SU-DHL-6 (cell line): Measurements from ENCODE around the gene NDUFS7.

ENCODE experiments used
- H2AFZ ChIP-seq: fragments of 200-600 bp; sonication (generic); 2 replicates; pipeline ENCODE4 v1.6.1; 2014; ENCODE audit warnings: low read depth, mild to moderate bottlenecking, moderate library complexity, mixed read lengths, antibody characterized with exemption, low read length; ENCODE audit not compliant: severe bottlenecking
- H3F3A ChIP-seq: fragments of 200-600 bp; shearing (Covaris generic); 2 replicates; pipeline ENCODE4 v1.6.0; 2016; ENCODE audit warnings: antibody characterized with exemption, mild to moderate bottlenecking; ENCODE audit not compliant: insufficient read depth
- H3K27ac ChIP-seq: fragments of 200-600 bp; sonication (generic); 2 replicates; pipeline ENCODE4 v1.5.1; 2016; ENCODE audit warnings: low read depth, mild to moderate bottlenecking, low read length, moderate library complexity, mixed read lengths
- H3K27me3 ChIP-seq: fragments of 200-600 bp; sonication (generic), shearing (Covaris generic); 2 replicates; pipeline ENCODE4 v1.6.0; 2014; ENCODE audit warnings: mild to moderate bottlenecking, low read length
- H3K36me3 ChIP-seq: fragments of 200-600 bp; sonication (generic); 2 replicates; pipeline ENCODE4 v1.6.1; 2014; ENCODE audit warnings: mild to moderate bottlenecking, low read length, mixed read lengths
- H3K4me2 ChIP-seq: fragments of 300-600, 200-600 bp; shearing (Covaris generic), sonication (generic); 2 replicates; pipeline ENCODE4 v1.6.0; 2014; ENCODE audit warnings: low read length, low read depth, mild to moderate bottlenecking; ENCODE audit not compliant: poor library complexity, severe bottlenecking
- H3K4me3 ChIP-seq: fragments of 200-600 bp; sonication (generic); 2 replicates; pipeline ENCODE4 v1.5.1; 2014; ENCODE audit warnings: antibody characterized with exemption, low read length, mild to moderate bottlenecking, mixed read lengths; ENCODE audit not compliant: insufficient read depth, poor library complexity, severe bottlenecking
- H3K79me2 ChIP-seq: fragments of 200-600 bp; sonication (generic); 2 replicates; pipeline ENCODE4 v1.6.1; 2014; ENCODE audit warnings: mild to moderate bottlenecking, low read length, moderate library complexity; ENCODE audit not compliant: insufficient read depth
- H3K9ac ChIP-seq: fragments of 200-600 bp; sonication (generic); 2 replicates; pipeline ENCODE4 v1.7.0; 2014; ENCODE audit warnings: mild to moderate bottlenecking, low read length
- H3K9me2 ChIP-seq: fragments of 200-600 bp; sonication (generic); replicated peaks from 2 replicates; pipeline ENCODE4 v1.6.1; 2014; ENCODE audit warnings: low read length; ENCODE audit not compliant: insufficient read depth
- H3K9me3 ChIP-seq: fragments of 200-600 bp; sonication (generic); 2 replicates; pipeline ENCODE4 v1.6.1; 2014; ENCODE audit warnings: low read length, mixed read lengths; ENCODE audit not compliant: insufficient read depth
- H4K20me1 ChIP-seq: fragments of 200-600 bp; sonication (generic); 2 replicates; pipeline ENCODE4 v1.6.1; 2014; ENCODE audit warnings: low read depth, mild to moderate bottlenecking, antibody characterized with exemption, low read length, moderate library complexity, mixed read lengths
- CTCF ChIP-seq: fragments of 200-600 bp; sonication (generic); IDR thresholded peaks from one replicate; pipeline ENCODE4 v1.5.1; 2017; ENCODE audit warnings: antibody characterized with exemption, mild to moderate bottlenecking, low read length, moderate library complexity; ENCODE audit not compliant: insufficient read depth, poor library complexity, severe bottlenecking
- EZH2phosphoT487 ChIP-seq: fragments of 200-600 bp; sonication (generic), shearing (Covaris generic); conservative IDR thresholded peaks from 2 replicates; pipeline ENCODE4 v1.6.1; 2018; ENCODE audit warnings: mild to moderate bottlenecking, antibody characterized with exemption, low read length, moderate library complexity, mixed read lengths

Gene NDUFS7

GRCh38 chr19:1360126-1360817 is 23.4 kb upstream of the NDUFS7 start:
- Histone ChIP-seq H2AFZ (no peak overlapping the region), H3K9me3 (no peaks in the 10 kb centered on the region), H3K4me3 (no peak overlapping the region), H3K79me2 (no peaks in the 10 kb centered on the region; the same call in 1 of the 2 replicates), H4K20me1 (no peaks in the 10 kb centered on the region), H3K27me3 (no peaks in the 10 kb centered on the region), H3K9me2 (no peaks in the 10 kb centered on the region), H3K27ac (no peak overlapping the region), H3K4me2 (no peak overlapping the region), H3K36me3 (0 out of 2 replicates have a peak, but pooled peaks cover 7% of the 10 kb centered on the region), H3K9ac (no peak overlapping the region), H3F3A (no peaks in the 10 kb centered on the region)
- TF ChIP-seq CTCF (no peak), EZH2phosphoT487 (no peak)

- Histone ChIP-seq H3K4me2 (no peak overlapping the region), H3K27me3 (no peaks in the 10 kb centered on the region), H2AFZ (no peak overlapping the region), H3K9me3 (no peaks in the 10 kb centered on the region), H3F3A (no peaks in the 10 kb centered on the region), H3K4me3 (no peak overlapping the region), H3K9me2 (no peaks in the 10 kb centered on the region), H3K36me3 (0 out of 2 replicates have a peak, but pooled peaks cover 7% of the 10 kb centered on the region), H3K9ac (no peak overlapping the region), H4K20me1 (no peaks in the 10 kb centered on the region), H3K27ac (no peak overlapping the region), H3K79me2 (no peaks in the 10 kb centered on the region)
- TF ChIP-seq CTCF: no peak
- TF ChIP-seq EZH2phosphoT487: no peak
These were observed 22.8 kb upstream of the NDUFS7 start for GRCh38 chr19:1360818-1361461.

GRCh38 chr19:1361601-1362386 is 21.9 kb upstream of the NDUFS7 start:
- H3K27me3 ChIP-seq: no peaks in the 10 kb centered on the region
- no peaks in the 10 kb centered on the region for H3K79me2 ChIP-seq
- H3K4me2 ChIP-seq: no peak overlapping the region
- H3K27ac ChIP-seq: no peak overlapping the region
- H3K9me2 ChIP-seq: no peaks in the 10 kb centered on the region
- H3K4me3 ChIP-seq: no peak overlapping the region
- no peaks in the 10 kb centered on the region for H3F3A ChIP-seq
- H3K9me3 ChIP-seq: no peaks in the 10 kb centered on the region
- TF ChIP-seq CTCF (no peak), EZH2phosphoT487 (no peak)
- H3K36me3 ChIP-seq: 0 out of 2 replicates have a peak, but pooled peaks cover 7% of the 10 kb centered on the region
- H2AFZ ChIP-seq: no peak overlapping the region
- H3K9ac ChIP-seq: no peak overlapping the region
- H4K20me1 ChIP-seq: no peaks in the 10 kb centered on the region
